Superior temporal gyrus (tissue), 1 donor: ENCODE data around the gene NTM.

Source experiments
- DNase-seq: peaks from one replicate; pipeline ENCODE4 v3.0.0-alpha.2; 2016; ENCODE audit errors: extremely low spot score

Gene NTM

DNA sequence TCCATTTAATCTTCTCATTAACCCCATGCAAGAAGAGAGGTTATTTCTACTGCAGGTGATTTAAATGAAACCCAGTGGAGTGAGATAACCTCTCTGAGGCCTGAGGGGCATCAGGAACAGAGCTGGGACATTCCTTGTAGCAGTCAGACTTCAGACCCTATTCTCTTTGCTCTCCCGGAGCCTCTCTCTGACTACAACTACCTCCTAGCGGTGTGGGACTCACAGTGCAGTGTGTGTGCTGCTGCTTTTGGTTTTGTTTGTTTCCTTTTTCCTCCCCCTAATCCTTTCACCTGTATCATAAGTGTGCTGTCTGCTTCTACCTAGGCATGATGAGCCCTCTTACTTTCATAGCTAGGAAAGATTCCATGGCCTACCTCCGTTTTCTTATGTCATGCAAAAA, 769.6 kb downstream of the NTM start:
- no peak for DNase-seq

DNA sequence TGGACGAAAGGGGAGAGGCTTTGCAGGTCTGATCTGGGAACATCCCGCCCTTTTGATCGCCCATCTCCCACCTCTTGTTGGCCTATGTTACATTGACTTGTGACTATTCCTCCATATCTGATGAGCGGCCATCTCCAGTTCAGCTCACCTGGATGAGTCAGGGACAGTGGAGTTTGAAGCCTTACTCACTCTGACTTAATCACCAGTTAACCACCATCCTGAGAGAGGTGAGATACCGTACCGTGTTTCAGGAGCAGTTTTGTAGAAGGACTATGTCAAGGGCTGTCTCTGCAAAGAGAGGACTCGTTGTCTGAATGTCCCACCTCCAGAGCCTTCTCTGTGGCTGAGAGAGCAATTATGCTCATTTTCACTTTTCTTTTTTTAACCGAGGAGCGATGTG, 771.7 kb downstream of the NTM start:
- no peak for DNase-seq

DNA sequence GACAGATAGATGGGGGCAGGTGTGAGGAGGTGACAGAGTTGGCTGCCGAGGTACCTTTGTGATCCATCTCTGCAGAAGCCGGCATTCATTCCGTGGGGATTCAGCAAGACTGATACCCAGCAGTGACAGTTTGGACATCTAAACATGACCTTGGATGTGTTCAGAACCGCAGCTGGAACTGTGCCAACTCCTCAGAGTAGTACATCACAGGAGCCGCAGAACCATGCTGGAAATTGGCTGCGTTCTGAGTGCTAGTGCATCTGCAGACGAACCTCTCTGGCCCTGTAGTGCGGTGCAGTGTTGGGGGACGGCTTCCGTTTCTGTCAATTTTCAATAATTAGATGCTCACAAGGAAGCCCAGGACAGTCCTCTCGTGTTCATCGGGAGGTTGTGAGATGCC, 772.1 kb downstream of the NTM start:
- DNase-seq: no peak

DNA sequence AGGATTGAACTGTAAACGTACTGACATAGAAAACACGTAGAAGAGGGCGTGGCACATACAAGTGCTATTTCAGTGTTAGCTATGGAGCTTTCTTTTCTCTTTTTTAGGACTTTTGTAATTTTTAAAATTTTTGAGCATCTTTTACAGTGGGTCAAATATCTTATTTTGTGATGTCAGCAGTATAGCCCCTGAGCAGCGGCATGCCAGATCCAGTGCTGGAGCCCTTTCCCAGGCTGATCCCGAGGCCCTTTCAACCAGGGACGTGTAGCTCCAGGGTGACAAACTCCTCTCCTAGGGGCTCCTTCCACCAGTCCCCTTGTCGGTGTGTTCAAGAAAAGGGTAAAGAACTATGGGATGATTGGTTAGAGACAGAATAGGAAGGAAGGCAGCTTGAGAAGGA, 777.0 kb downstream of the NTM start:
- no peak for DNase-seq

DNA sequence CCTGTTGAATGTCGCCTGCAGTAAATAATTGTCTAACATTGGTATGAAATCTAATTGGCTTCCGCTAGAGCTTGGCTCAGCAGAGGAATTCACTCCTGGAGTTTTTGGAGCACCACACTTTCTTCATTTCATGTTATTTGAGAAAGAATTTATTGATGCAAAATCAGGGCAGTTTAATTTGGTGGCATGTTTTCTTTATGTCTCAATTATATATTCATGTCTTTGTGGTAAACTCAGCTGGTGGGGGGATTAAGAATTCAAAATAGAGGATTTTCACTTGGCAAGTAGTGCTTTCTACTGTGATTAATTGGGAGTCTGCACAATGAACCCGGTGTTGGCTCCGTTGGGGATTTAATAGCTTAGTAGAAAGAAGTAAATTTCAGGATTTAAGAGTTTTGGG, 784.4 kb downstream of the NTM start:
- DNase-seq: no peak

DNA sequence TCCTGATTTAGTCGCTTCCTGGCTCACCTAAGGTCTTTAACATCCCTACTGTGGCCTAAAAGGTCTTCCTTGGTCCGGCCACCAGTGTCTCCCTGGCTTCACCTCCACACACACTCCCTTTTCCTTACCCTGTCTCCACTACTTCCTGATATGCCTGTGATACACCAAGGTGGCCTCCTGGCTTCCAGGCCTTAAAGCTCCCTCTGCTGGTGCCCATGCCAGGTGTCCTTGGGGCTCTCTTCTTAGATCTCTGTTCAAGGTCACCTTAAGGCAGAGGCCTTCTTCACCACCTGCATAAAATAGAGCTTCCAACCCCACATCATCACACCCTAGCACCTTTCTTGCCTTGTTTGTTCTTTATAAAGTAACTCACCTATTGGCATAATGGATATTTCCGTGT, 787.7 kb downstream of the NTM start:
- no peak for DNase-seq

DNA sequence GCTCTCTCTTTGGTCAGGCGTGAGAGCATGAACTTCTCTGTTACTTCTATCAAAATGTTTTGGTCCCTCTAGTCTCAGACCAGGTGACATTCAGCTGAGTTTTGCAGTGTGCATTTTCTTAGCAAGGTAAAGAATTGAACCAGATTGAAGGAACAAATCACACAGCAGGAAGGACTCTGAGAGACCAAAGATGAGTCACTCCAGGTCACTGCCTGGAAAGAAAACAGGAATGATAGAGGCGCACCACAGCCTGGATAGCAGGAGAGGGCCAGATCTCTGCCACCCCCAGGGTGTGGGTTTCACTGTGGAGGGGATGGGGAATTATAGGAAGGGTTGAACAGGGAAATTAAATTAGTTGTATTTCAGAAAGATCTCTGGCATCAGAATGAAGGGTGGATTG, 788.3 kb downstream of the NTM start:
- no peak for DNase-seq

DNA sequence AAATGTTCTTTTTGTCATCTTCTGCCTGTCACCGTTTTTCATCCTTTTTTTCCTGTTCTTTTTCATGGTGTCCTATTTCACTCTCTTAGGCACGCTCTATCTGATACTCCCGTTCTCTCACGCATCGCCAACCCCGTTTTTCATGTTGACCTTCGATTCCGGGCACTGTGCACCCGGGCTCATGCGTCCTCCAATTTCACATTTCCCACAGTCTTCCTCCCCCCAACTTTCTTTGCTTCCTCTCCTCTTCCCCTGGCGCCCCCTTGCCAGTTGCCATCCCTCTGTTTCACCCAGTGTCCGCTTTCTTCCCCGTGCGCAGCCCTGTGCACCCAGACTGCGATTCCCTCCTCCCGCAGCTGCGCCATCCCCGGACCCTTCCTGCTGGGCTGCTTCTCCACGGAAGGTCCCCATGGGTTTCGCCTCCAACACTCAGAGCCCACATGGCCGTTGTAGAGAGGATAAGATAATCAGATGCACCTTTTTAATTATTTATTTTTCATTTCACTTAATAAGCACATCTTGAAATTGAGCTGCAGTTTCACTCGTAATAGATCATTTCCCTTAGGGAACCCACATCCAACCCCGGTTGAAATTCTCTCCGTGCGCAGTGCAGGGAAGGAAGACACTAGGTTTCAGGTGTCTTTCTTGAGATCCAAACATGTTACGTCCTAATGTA, 791.1 kb downstream of the NTM start:
- DNase-seq: no peak

DNA sequence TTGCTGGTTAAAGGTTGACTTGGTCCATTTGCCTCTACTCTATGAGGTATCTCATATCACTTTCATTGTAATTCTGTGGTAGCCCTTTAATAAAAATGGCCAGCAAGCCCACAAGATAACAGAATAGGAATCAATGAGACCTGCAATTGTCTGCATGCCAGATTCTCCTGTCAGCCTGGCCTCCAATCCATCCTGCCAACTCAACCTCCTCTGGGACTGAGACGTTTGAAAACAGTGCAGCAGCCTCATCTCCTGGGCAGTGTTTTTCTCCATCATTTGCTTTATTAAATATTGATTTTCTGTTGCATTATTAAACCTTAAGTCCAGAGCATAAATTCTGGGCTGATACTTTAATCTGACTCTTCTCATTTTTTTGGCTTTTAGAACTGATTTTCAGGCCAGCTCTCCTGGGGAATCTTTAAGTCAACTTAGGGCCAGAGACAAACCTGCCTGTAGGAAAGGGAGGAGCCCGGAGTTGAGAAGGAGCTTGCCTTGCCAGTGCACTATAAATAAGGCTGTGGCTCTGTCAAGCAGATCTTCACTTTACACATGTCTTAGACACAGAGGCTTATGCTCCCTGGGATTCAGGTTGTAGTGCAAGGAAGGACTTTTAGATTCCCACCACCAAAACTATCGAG, 798.0 kb downstream of the NTM start:
- no peak for DNase-seq

DNA sequence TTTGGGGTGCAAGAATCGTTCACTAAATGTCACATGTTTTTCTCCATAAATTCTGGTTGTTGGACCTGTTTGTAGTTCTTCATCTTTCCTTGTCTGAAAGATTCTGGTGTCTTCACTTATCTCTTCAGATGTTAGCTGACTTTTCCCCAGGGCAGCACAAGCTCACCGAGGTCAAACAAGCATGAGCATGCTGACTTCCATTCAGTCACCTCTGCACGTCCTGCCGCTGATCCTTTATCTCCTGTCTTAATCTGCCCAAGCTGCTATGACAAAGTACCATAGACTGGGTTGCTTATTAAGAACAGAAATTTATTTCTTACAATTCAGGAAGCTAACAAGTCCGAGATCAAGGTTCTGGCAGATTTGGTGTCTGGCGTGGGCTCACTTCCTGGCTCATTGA, 800.6 kb downstream of the NTM start:
- no peak for DNase-seq

DNA sequence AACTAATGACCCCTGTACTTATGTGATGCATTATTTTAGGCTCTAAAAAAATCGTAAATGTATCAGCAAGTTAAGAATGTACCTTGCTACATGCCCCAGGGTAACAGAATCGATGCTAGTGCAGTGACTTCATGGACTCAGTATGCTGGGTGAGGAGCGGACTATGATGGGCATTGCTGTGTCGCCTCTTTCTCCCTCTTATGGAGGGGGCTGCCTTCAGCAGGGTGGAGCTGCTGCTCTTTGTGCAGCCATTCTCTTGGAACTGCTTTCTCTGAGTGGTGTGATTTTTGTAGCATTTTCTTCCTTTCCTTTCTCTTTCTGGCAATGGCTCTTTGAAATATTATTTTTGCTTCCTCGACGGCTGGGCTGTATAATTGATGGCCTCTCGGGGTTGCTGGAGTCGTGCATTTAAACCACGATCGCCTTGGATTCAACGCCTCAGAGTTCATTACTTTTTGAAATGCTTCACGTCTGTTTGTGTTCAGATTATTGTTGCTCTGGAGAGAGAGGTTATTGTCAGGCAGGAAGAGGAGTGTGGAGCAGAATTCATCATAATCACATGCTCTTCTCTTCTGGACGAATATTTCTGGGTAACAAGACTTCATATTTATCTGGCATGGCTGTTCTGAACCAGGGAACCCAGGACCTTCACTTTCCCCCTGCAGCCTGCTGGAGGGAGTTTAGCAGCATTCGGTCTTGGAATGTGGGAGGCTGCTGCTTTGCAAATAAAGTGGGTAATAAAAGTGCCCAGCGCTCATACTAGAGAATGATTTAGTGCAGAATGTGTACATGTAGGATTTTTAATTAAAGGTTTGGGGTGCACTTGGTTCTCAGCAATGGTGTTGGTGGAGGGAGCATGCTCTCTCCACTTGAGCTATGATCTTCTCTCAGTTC, 804.2 kb downstream of the NTM start:
- no peak for DNase-seq

DNA sequence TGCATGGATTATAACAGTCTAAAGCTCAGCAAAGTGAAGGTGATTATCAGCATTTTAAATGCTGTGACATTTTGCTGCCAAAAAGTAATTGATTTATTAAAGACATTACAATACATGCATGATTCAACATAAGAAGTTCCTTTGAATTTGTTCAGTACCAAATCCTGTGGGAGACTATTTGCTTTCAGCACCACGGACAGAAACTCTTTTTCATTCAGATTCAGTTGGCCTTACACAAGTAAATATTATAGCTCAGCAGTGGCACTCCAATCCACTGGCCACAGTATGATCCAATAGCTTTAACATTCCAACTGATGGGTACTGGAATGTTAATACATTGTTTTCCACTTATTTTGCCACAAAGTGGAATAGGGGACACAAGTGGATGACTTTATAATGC, 806.7 kb downstream of the NTM start:
- peak; percentile 31 for DNase-seq

DNA sequence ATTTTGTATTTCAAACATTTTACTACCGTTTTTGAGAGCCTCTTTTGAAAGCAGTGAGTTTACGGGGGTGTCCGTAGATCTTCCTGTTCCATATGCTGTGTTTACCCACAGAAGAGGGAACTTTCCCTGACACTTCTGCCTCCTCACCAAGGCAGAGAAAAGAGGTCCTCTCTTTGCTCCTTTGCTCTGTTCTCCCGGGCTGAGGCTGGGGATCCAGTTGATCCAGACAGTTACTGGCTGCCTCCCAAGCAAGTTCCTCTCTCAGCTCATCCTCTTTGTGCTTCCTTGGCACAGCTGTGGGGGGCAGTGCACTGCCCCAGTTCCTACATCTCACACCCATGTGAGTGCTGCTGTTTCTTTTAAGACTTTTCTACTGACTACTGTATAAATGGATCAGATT, 813.7 kb downstream of the NTM start:
- peak; percentile 61 for DNase-seq

DNA sequence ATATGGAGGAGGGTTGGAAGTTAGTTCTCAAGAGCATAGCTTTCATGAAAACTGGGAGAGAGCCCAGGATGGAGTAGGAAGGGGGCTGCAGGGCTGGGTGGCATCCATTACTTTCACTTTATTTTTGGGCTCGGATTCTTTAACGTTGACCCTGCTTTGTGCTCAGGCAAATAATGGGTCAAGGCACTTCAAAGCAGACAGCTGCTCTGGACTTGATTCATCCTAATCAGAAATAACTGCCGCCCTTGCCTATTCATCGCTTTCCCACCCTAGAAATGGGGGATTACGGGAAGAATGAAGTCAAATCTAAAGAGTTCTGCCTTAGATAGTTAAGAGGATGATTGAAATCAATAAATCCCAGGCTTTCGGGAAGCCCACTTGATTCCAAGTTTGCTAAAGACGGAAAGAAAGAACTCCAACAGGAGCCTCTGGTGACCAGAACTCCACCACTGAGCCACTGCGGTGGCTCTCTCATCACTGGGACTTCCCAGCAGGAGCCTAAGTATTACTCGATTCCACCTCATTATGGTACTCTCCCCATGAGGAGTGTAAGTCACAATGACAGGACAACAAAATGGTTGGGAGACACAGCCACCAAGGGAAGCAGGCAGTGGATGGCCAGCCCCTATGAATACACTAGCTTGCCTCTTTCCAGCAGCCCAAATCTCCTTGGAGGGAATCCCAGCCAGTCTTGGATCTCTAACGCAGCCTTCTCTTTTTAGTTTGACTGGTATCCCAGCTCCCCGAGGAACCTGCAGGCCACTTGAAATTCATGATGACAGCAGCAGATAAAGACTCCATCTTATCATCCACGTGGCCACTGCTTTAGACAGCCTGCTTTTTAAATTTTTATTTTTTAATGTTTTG, 815.5 kb downstream of the NTM start:
- DNase-seq: no peak

DNA sequence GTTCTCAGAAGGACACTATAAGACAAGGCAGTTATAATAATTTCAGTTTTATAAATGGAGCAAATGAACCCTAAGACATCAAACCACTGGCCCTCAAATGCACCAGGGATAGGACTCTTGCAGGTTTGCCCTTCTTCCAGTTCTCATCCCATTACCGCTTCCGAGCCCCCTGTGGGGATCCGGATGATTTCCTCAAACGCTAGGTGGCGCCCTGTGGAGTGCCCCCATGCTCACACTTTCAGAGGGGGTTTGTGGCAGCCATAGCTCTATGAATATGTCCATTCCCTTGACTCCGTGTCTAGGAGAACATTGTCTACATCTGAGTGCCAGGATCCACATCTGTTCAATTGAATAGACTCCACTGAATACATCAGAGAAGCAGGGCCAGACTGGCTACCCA, 816.3 kb downstream of the NTM start:
- DNase-seq: no peak

DNA sequence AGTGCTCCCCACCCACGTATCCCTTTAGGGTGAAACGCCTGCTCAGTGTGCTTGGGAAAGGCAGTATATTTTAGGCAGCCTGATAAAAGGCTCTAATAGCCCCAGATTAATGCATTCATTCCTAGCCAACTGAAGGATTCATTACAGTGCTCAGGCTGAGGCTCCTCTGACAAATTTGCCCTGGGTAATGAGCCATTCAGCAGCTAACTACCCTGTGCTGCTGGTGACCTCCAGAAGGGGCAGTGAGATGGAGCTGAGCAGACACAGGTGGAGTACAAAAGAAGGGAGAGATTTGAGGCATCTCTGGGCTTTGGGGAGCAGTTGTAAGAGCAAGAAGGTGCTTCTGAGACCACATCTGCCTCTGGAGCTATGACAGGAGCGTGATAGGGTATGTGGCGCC, 817.0 kb downstream of the NTM start:
- peak; percentile 23 for DNase-seq

DNA sequence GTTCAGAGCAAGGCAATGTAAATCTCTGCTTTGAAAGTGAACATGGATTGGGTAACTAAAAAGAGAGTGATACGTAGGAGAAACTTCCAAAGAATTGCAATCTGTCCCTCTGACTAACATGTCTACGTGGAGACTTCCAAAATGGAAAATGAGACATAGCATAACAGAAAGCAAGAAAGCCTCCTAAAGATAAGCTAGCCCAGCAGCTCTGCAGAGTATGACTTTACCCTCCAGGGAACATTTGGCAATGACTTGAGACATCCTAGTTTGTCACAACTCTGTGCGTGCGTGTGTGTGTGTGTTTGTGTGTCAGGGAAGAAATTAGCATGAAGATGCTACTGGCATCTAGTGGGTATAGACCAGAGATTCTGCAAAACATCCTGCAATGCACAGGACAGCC, 817.4 kb downstream of the NTM start:
- DNase-seq: peak; percentile 71

DNA sequence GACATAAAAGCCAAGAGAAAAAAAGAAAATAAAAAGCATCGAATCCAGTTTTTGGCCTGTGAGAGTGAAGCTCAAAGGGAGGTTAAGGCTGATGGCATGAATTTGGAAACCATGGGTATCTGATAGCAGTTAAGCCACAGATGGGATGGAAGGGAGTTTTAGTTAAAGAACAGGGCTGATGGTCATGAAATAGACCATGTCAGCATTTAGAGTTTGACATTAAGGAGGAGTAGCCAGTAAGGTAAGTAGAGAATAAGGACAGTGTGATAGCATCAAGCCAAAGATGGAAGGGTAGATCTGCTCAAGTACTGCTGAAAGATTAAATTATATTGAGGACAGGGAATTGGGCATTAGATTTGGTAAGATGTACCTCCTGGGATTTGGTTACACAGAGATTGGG, 826.5 kb downstream of the NTM start:
- no peak for DNase-seq

DNA sequence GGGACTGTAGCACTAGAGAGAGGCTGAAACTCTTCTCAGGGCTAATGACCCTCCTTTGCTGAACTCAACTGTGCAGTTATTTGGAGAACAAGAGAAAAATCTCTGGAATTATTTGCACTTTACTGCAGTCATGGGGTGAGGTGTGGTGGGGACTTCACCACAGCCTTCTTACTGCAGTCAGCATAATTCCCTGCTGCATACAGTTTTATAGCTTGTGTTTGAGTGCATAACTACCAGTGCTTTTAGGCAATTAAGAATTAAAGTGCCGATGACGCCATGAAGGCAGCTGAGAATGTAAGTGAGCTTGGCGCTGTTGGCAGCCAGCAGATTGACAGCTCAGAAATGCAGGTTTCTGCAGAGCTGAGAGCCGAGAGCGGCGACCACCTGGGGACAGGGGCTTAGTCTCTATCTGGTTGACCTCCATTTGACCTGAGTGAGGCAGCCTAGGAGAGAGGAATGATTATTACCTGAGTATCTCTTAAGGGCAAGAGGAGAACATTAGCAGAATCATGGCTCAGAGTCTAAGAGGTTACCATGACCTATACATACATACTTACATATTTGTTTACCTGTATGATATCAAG, 830.0 kb downstream of the NTM start:
- no peak for DNase-seq

DNA sequence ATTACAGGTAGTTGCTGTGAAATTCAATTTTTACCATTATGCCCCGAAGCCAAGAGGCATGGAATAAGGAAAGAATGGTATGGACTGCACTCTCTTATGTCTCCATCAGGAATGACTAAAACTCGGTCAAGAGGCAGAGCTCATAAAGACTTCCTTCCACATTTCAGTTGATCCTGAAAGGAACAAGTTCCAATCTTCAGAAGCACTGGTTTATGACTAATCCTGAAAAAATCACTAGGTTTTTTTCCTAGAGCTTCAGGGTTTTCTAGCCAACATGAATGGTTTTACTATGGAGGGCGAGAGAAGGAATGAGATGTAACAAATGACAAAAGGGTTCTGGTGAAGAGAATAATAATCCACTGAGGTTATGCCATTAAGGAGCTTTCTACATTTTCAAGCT, 832.2 kb downstream of the NTM start:
- DNase-seq: no peak

DNA sequence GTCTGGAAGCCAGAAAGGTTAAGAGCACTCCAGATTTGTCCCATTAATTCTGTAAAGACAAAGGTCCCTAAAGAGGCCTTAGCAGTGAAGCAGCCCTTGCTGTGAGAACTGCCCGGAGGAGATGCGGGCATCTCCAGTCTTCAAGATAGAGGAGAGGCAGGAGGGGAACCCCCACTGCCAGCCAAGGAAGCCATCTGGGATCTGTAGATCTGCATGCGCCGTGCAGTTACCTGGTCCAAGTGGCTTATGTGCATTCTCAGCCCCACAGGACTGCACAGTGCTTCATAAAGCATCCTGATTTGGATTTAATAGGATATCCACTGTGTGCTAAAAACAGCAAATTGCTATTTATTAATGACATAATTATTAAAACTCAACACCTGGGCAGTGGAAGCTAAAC, 834.6 kb downstream of the NTM start:
- DNase-seq: no peak

DNA sequence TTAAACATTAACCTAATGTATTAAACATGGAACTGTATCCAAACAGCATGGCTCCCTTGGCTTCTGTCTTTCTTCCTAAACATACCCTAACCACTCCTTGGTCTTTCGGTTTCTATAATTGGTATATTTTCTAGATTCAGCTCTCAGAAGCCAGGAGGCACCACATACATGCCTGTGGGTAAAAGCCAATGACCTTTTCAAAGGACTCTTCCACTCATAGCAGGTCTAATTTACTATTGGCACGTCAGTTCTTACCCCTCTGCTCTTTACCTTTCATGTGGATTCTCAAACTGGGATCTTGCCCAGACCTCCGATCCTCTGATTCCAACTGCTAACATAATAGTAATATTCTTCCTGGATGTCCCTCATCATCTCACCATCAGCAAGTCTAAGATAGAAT, 835.1 kb downstream of the NTM start:
- DNase-seq: no peak
